Measurements from ENCODE around the gene HLCS.
A peak's percentile ranks its signal among the peaks of the same experiment; 100 is the strongest.
"Not testable (repeated sequence)": the region's sequence is repeated elsewhere in the genome, so short reads cannot be mapped to it uniquely, and the experiment has no call there.

HLCS gene

GRCh38 chr21:36848730-36849274 is 117.7 kb downstream of the HLCS start:
- no peak for DNase-seq (ENCODE audit: low read depth)

- peak; percentile 59 for DNase-seq (ENCODE audit: low read depth)
Observed at GRCh38 chr21:36847189-36847588, 119.3 kb downstream of the HLCS start.

GRCh38 chr21:36846631-36847030 is 119.8 kb downstream of the HLCS start:
- DNase-seq (ENCODE audit: low read depth), result no peak

- DNase-seq (ENCODE audit: low read depth), result no peak
Observed at GRCh38 chr21:36845790-36846189, 120.7 kb downstream of the HLCS start.

- no peak for DNase-seq (ENCODE audit: low read depth)
Observed at GRCh38 chr21:36845070-36845469, 121.4 kb downstream of the HLCS start.

GRCh38 chr21:36841866-36842265 is 124.6 kb downstream of the HLCS start:
- DNase-seq (ENCODE audit: low read depth), result no peak

GRCh38 chr21:36839735-36840134 is 126.7 kb downstream of the HLCS start:
- no peak for DNase-seq (ENCODE audit: low read depth)

- peak; percentile 81 for DNase-seq (ENCODE audit: low read depth)
Observed at GRCh38 chr21:36839123-36839522, 127.3 kb downstream of the HLCS start.

GRCh38 chr21:36835383-36835795 is 131.1 kb downstream of the HLCS start:
- peak; percentile 22 for DNase-seq (ENCODE audit: low read depth)

- DNase-seq (ENCODE audit: low read depth), result no peak
Observed at GRCh38 chr21:36834192-36834591, 132.3 kb downstream of the HLCS start.

- no peak for DNase-seq (ENCODE audit: low read depth)
Observed at GRCh38 chr21:36830100-36830499, 136.4 kb downstream of the HLCS start.

GRCh38 chr21:36828891-36829515 is 137.5 kb downstream of the HLCS start:
- no peak for DNase-seq (ENCODE audit: low read depth)

- no peak for DNase-seq (ENCODE audit: low read depth)
Observed at GRCh38 chr21:36828208-36828607, 138.3 kb downstream of the HLCS start.

- DNase-seq (ENCODE audit: low read depth), result no peak
Observed at GRCh38 chr21:36825658-36826057, 140.8 kb downstream of the HLCS start.

- DNase-seq (ENCODE audit: low read depth), result no peak
Observed at GRCh38 chr21:36821032-36821299, 145.5 kb downstream of the HLCS start.

- no peak for DNase-seq (ENCODE audit: low read depth)
Observed at GRCh38 chr21:36820176-36821031, 146.1 kb downstream of the HLCS start.

- DNase-seq (ENCODE audit: low read depth), result no peak
Observed at GRCh38 chr21:36817732-36818450, 148.6 kb downstream of the HLCS start.

- no peak for DNase-seq (ENCODE audit: low read depth)
Observed at GRCh38 chr21:36816561-36817130, 149.8 kb downstream of the HLCS start.

GRCh38 chr21:36816026-36816425 is 150.4 kb downstream of the HLCS start:
- not testable (repeated sequence) for DNase-seq (ENCODE audit: low read depth)

GRCh38 chr21:36815284-36815683 is 151.2 kb downstream of the HLCS start:
- DNase-seq (ENCODE audit: low read depth), result no peak

GRCh38 chr21:36813052-36813451 is 153.4 kb downstream of the HLCS start:
- DNase-seq (ENCODE audit: low read depth), result no peak

GRCh38 chr21:36811762-36812161 is 154.7 kb downstream of the HLCS start:
- DNase-seq (ENCODE audit: low read depth), result no peak

All from stromal cell of bone marrow (primary cell).